ENCODE results near the gene SPCS2.

Gene SPCS2

DNA sequence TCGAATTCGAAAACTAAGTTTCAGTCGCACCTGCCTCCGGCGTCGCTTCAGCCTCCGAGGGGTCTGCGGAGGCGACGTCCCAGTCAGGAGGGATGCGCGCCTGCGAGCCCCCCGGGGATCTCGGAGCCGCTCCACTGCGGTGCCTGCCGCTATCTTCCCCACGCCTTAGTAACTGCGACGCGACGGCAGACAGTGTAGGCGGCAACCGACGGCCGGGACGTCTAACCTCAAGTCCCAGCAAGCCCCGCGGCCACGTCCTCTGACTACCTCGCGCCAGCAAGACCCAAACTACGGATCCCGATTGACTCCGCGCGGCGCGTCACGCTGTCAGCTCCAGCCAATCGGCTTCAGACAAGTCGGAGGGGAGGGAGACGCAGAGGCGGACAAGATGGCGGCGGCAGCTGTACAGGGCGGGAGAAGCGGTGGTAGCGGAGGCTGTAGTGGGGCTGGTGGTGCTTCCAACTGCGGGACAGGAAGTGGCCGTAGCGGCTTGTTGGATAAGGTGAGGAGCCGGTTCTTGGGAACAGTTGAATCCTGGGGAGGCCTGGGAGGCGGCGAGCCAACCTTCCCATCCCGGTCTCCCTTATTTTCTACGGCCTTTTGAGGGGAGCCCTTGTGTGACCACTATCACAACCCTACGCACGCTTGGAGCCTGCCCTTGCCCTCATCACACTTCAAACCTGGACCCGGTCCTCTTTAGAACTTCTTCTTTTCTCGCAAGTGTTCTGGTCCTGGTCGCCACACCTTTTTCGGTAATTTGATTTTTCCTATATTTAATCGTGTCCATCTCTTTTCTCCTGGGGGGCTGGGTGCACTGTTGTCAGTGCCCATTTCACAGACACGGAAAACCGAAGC is at the start of gene SPCS2, which contains the start of gene XRRA1:
Gene SPCS2, plus strand, starts transcription at position 369 of the 855 bp plus-strand sequence. Its CDS starts 20 bp downstream, at position 389.
Gene XRRA1, minus strand, starts transcription at position 194 of the 855 bp plus-strand sequence. CDS start 8,213 bp downstream, outside the sequence.
- peak; percentile 98 for DNase-seq

DNA sequence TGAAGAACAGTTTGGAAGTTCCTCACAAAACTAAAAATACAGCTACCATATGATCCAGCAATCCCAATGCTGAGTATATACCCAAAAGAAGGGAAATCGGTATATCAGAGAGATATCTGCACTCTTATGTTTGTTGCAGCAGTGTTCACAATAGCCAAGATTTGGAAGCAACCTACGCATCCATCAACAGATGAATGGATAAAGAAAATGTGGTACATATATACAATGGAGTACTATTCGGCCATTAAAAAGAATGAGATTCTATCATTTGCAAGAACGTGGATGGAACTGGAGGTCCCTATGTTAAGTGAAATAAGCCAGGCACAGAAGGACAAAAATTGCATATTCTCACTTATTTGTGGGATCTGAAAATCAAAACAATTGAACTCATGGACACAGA is 46.7 kb upstream of the SPCS2 start:
- no peak for DNase-seq

DNA sequence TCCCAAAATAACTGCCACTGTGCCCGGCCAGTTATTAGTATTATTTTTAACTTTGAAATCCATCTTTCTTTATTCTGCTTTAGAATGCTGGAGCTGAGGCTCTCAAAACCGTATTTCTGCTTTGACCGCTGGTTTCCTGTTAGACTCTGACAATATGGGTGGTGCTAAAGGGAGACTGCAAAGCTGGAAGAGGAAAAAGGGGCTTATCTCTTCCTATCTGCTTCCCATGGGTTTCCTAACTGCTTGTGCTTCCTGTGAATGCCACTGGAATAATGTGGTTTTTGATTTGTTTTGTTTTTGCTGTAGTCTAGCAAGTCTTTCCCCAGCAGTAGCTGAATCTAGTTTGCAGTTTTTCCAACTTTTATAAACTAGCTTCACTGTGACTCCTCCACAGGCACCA is 43.7 kb upstream of the SPCS2 start:
- no peak for DNase-seq

- no peak for DNase-seq
Measured at GRCh38 chr11:74909385-74909784, 39.7 kb upstream of the SPCS2 start.

GRCh38 chr11:74909812-74910211 is 39.3 kb upstream of the SPCS2 start:
- DNase-seq = no peak

- DNase-seq = no peak
Measured at GRCh38 chr11:74923125-74923524, 25.9 kb upstream of the SPCS2 start.

GRCh38 chr11:74925281-74925680 is 23.8 kb upstream of the SPCS2 start:
- no peak for DNase-seq

DNA sequence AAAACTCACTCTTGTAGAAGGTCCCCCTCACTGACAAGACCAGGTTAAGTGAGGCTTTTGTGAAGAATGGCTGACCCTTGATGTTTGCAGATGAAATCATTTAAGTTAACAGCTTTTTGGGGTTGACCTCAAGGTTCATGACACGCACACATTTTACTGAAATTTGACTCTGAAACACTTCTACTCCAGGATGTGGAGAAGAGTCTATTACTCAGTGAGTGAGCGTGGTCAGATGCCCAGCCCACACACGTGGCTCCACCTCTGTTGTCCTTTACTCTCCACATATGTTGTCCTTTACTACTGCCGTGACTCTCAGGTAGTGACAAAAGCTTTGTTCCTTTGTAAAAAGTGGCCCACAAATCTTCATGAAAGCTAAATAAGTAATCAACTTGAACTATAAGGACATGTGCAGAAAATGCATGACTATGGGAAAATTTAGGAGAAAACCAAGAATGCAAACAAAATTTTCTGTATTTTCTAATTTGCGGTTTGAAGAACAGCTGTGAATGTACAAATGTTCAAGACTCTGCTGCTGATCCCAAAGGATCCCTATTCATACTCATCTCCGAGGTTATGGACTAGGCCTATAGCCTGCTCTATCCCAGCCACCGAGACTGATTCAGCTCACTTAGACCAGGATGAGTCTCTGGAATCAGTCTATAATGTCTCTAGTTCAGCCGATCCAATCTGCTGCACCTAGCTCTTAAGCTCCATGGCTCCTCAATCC is 22.6 kb upstream of the SPCS2 start:
- DNase-seq = no peak

DNA sequence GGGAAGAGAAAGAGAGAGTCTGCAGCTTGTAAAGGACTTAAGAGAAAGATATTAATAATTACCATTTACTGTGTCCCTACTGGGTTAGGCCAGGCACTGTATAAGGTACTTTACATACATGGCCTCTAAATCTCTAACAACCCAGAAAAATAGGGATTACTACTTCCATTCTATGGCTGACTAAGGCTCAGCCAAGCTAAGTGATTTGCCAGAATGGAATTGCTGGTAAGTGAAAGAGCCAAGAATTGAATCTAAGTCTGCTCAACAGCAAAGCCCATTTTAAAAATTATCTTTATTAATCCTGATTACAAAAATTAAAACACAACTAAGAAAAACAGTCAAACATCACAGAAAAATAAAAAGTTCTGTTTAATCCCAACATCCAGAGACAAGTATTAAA is 21.6 kb upstream of the SPCS2 start:
- DNase-seq = no peak

DNA sequence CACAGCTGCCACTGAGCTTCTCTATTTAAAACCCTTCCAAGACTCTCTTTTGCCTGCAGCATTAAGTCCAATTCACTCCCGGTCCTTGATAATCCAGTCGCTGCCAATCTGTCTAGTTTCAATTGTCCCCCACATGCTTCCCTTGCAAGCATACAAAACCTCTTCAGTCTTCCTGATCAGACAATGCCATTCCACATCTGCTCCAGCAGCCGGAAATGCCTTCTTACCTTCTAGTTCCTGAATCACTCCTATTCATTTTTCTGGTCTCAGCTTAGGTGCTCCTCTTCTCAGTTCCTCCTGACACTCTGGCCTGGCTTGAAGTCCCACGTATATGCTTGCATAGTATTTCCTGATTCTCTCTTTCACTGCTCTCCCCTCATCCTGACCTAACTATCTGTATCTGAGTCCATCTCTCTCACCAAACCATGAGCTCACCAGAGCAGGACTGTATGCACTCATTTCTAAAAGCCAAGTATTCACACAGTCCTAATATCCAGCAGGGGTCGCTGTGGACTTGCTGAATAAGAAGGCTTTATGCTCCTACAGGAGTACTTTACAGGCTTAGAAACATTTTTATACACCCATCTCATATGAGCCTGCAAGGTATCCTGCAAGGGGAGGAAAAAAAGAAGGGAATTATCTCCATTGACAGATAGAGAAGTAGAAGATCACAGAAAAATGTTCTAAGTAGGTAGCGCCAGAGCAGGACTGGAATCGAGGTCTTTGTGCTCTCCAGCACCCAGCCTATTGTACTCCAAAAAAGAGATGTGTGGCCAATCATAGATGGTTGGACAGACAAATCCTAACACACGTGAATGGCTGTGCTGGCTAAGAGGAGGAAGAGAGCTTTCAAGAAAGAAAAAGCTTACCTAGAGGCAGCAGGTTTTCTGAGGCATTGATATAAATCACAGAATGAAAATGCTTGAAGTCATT is 19.4 kb upstream of the SPCS2 start:
- peak; percentile 86 for DNase-seq

DNA sequence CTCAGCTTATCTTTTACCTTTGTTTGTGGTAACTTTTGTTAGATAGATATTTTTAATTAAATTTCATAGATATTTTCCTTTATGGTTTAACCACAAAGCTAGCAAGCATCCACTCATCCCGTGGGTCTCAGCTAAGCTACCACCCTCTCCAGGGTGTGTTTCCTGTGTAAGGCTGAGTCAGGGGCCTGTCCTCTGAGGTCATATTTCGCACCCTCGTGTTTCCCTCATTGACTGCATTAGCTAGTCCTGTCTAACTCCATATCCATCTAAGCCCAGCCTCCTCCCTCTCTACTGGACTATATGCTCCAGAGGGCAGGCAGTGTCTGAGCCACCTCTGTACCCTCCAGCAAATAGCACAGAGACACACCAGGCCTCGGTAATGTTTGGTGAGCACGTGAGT is 16.9 kb upstream of the SPCS2 start:
- no peak for DNase-seq

GRCh38 chr11:74932797-74933196 is 16.3 kb upstream of the SPCS2 start:
- DNase-seq = no peak

DNA sequence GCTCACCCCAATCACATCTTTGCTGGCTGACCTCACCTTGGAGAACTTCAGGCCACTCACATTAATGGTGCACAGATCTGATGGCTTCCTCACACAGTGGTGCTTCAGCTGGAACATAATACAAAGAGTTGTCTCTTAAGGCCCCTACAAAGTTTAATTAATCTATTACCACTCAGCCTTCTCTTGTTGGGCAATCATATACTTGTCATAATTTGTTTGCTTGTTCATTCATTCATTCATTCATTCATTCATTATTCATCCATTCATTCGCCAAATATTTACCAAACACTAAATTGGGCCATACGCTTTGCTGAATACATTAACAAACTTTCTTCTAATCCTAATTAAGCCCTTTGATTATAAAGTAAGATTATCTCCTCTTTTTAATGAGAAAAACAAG is 15.3 kb upstream of the SPCS2 start:
- no peak for DNase-seq

- DNase-seq = no peak
Measured at GRCh38 chr11:74935285-74935684, 13.8 kb upstream of the SPCS2 start.

DNA sequence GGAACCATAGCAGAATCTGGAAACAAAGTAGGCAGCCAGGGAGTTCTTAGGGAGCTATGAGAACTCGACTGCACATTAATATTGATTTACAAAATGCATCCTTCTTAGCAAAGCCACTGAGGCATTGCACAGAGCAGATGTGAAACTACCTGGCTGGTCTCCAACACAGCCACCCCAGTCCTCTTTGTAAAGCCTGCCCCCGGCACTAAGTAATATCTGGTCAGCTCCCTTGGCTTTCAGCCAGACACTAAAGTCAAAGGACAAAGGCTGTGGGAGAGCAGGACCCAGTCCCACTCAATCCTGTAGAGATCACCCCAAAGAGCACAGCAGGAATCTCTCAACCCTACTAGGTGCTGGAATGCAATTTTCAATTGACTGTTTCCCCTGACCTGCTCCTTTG is 13.0 kb upstream of the SPCS2 start:
- DNase-seq = no peak

- DNase-seq = no peak
Measured at GRCh38 chr11:74936976-74937375, 12.1 kb upstream of the SPCS2 start.

- DNase-seq = no peak
Measured at GRCh38 chr11:74937696-74938475, 11.2 kb upstream of the SPCS2 start.

GRCh38 chr11:74941492-74941891 is 7.6 kb upstream of the SPCS2 start:
- DNase-seq = no peak

- no peak for DNase-seq
Measured at GRCh38 chr11:74942073-74942759, 6.8 kb upstream of the SPCS2 start.

DNA sequence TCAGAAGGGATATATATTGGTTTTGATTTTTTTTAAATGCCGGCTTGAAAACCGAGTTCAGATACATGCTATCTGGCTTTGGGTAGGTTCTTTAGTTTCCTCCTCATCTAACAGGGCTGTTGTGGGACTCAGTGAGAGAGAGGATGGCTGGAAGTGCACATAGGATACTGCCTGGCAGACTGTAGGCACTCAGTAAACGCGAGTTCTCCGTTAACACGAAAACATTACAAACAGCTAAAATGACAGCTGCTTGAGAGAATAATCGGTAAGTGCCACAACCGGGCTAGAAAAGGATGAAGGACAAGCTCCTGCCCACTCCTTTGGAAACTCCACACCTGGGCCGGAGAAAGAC is 544 bp upstream of the SPCS2 start:
- peak; percentile 58 for DNase-seq

DNA sequence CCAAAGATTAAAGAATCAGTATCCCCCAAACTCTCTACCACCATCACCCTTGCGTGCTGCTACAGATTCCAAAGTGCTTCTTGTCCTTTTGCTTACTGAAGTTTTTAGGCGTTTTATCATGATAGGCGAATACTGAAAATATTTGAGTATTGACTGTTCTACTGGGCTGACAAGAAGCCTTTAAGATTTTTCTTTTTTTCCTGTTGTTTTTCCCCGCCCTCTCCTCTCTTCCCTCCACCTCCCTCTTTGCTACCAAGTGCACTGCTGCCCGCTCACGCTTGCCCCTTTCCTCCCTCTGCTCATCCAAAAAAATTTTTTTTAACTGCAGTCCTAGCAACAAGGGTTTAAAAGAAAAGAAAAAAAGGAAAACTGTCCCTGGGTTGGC is 679 bp downstream of the SPCS2 start:
- peak; percentile 9 for DNase-seq

Data from NCI-H146 (cell line).